K562 (cell line): Measurements from ENCODE around the gene TTC9C. TPM values are rescaled to one million over a fixed set of nuclear protein-coding genes. Genes with fewer than 3 reads are reported as not detected.
A peak's percentile ranks its signal among the peaks of the same experiment; 100 is the strongest.

ENCODE experiments used
- ADNP ChIP-seq: fragments of 200-800 bp; sonication (Bioruptor generic); IDR thresholded peaks from 2 replicates; pipeline ENCODE4 v1.6.1; 2016; ENCODE audit warnings: missing genetic modification characterization, missing compliant biosample characterization
- CREM ChIP-seq: IDR thresholded peaks from 2 replicates; pipeline ENCODE4 v1.6.1; 2014; ENCODE audit warnings: antibody characterized with exemption, low read depth
- DDX20 ChIP-seq: fragments of 450-650 bp; IDR thresholded peaks from 2 replicates; pipeline ENCODE4 v1.6.1; 2016; ENCODE audit warnings: missing genetic modification characterization, low read depth, mild to moderate bottlenecking, missing compliant biosample characterization, moderate library complexity
- DMBX1 ChIP-seq: fragments of 250-450 bp; sonication (Bioruptor Pico); IDR thresholded peaks from 2 replicates; pipeline ENCODE4 v1.8.0; 2022; ENCODE audit warnings: inconsistent platforms, mild to moderate bottlenecking, moderate library complexity, borderline replicate concordance
- ETV1 ChIP-seq: fragments of 450-650 bp; conservative IDR thresholded peaks from 2 replicates; pipeline ENCODE4 v1.6.1; 2016; ENCODE audit warnings: missing genetic modification characterization, control low read depth, low read depth, missing compliant biosample characterization
- FOSL1 ChIP-seq: fragments of 200-800 bp; sonication (Bioruptor generic); conservative IDR thresholded peaks from 2 replicates; pipeline ENCODE4 v1.6.1; 2016; ENCODE audit warnings: missing genetic modification characterization, missing compliant biosample characterization
- HNRNPH1 ChIP-seq: fragments of 200-400 bp; formaldehyde crosslinking; optimal IDR thresholded peaks from 2 replicates; pipeline ENCODE3; 2017; ENCODE audit warnings: low read depth, mild to moderate bottlenecking, low read length, moderate library complexity
- MTA3 ChIP-seq: fragments of 450-650 bp; formaldehyde crosslinking; IDR thresholded peaks from 2 replicates; pipeline ENCODE4 v1.6.1; 2017; ENCODE audit warnings: mild to moderate bottlenecking, borderline replicate concordance
- NCOA4 ChIP-seq: fragments of 450-650 bp; IDR thresholded peaks from 2 replicates; pipeline ENCODE4 v1.6.1; 2018; ENCODE audit warnings: mild to moderate bottlenecking; ENCODE audit not compliant: partially characterized antibody
- OTX1 ChIP-seq: fragments of 450-650 bp; formaldehyde crosslinking; IDR thresholded peaks from 2 replicates; pipeline ENCODE4 v1.4.0; 2022; ENCODE audit warnings: mild to moderate bottlenecking
- PHB2 ChIP-seq: fragments of 450-650 bp; IDR thresholded peaks from 2 replicates; pipeline ENCODE4 v1.6.1; 2017; ENCODE audit warnings: low read depth
- POLR2AphosphoS2 ChIP-seq: IDR thresholded peaks from 2 replicates; pipeline ENCODE4 v1.6.1; 2012; ENCODE audit warnings: low read length, improper control_type of control experiment
- POLR3A ChIP-seq: IDR thresholded peaks from 2 replicates; pipeline ENCODE4 v1.6.1; 2011; ENCODE audit warnings: borderline replicate concordance, mild to moderate bottlenecking, moderate library complexity; ENCODE audit not compliant: insufficient read length, insufficient read depth; ENCODE audit errors: extremely low read depth
- PPARD ChIP-seq: fragments of 250-450 bp; sonication (Bioruptor Pico); IDR thresholded peaks from 2 replicates; pipeline ENCODE4 v1.8.0; 2022; ENCODE audit warnings: inconsistent platforms, mild to moderate bottlenecking, moderate library complexity
- RBBP5 ChIP-seq: fragments of 200-600 bp; sonication (generic); IDR thresholded peaks from 2 replicates; pipeline ENCODE4 v1.6.1; 2012; ENCODE audit warnings: borderline replicate concordance, mild to moderate bottlenecking, low read length, control low read depth, inconsistent platforms; ENCODE audit not compliant: insufficient read depth, poor library complexity, severe bottlenecking
- SMARCE1 ChIP-seq: fragments of 450-650 bp; IDR thresholded peaks from 2 replicates; pipeline ENCODE4 v1.7.1; 2016; ENCODE audit warnings: mild to moderate bottlenecking
- TOE1 ChIP-seq, 2 experiments: fragments of 450-650 bp in 1 of 2; sonication (generic) in 1 of 2; formaldehyde crosslinking in 1 of 2; IDR thresholded peaks; 2 replicates each; pipeline versions ENCODE4 v1.7.1 to v1.8.0; 2016 to 2022; ENCODE audit warnings: borderline replicate concordance in 2 of 2, mild to moderate bottlenecking in 2 of 2, antibody characterized with exemption in 1 of 2, inconsistent platforms in 1 of 2, low read depth in 1 of 2, missing genetic modification reagents in 1 of 2, moderate library complexity in 1 of 2
- ZNF184 ChIP-seq: sonication (generic); formaldehyde crosslinking; IDR thresholded peaks from 2 replicates; pipeline ENCODE4 v1.5.0; 2020; ENCODE audit warnings: missing genetic modification reagents
- ZNF282 ChIP-seq: sonication (generic); formaldehyde crosslinking; IDR thresholded peaks from 2 replicates; pipeline ENCODE4 v1.8.1; 2023; ENCODE audit warnings: missing genetic modification reagents
- ZNF431 ChIP-seq: sonication (generic); formaldehyde crosslinking; IDR thresholded peaks from 2 replicates; pipeline ENCODE4 v1.8.0; 2022; ENCODE audit warnings: mild to moderate bottlenecking, missing genetic modification reagents
- ZNF830 ChIP-seq: fragments of 250-450 bp; sonication (Bioruptor Pico); IDR thresholded peaks from 2 replicates; pipeline ENCODE4 v1.5.0; 2021; ENCODE audit warnings: mild to moderate bottlenecking
- polyA plus RNA-seq, 8 experiments: library from polyadenylated mRNA; depleted of rRNA in 4 of 8; stranded (reverse) in 5 of 8; unstranded in 3 of 8; fragments of >200 nt; fragmentation: Nextera tagmentation in 2 of 8; fragmentation: Illumina TruSeq in 1 of 8; extraction: Ambion mirVana in 2 of 8; extraction: Trizol in 1 of 8; gene quantifications; 2 replicates each; pipeline versions ENCODE4 v1.2.1 to v1.2.3, GENCODE V29; 2011 to 2014; ENCODE audit warnings: inconsistent platforms in 1 of 8, missing spikeins in 1 of 8
- total RNA-seq, 7 experiments: library from RNA; depleted of rRNA in 6 of 7; stranded (reverse); fragments of >200 nt in 6 of 7; fragmentation: Illumina TruSeq in 2 of 7; extraction: Trizol in 2 of 7; gene quantifications; 2 replicates each; pipeline versions ENCODE4 v1.2.1 to v1.2.3, GENCODE V29; 2011 to 2021; ENCODE audit warnings: low replicate concordance in 1 of 7
- TF ChIP-seq, protein P1 (sequence below): fragments of 250-450 bp; sonication (Bioruptor Pico); IDR thresholded peaks from 2 replicates; pipeline ENCODE4 v1.8.0; 2021; ENCODE audit warnings: moderate library complexity, mild to moderate bottlenecking, inconsistent platforms
- TF ChIP-seq, protein P2 (sequence below), 2 experiments: fragments of 450-650 bp; IDR thresholded peaks; 2 replicates each; pipeline ENCODE4 v1.6.1; 2018; ENCODE audit warnings: mild to moderate bottlenecking in 2 of 2, low read depth in 1 of 2; ENCODE audit not compliant: partially characterized antibody in 2 of 2

Gene TTC9C
- total and polyA plus RNA-seq, 9 of the 15 experiments (the other 6 are each of a cell fraction or from before 2014, with no cell fraction given): 32.8 to 59.0 (median 37.1) TPM

DNA sequence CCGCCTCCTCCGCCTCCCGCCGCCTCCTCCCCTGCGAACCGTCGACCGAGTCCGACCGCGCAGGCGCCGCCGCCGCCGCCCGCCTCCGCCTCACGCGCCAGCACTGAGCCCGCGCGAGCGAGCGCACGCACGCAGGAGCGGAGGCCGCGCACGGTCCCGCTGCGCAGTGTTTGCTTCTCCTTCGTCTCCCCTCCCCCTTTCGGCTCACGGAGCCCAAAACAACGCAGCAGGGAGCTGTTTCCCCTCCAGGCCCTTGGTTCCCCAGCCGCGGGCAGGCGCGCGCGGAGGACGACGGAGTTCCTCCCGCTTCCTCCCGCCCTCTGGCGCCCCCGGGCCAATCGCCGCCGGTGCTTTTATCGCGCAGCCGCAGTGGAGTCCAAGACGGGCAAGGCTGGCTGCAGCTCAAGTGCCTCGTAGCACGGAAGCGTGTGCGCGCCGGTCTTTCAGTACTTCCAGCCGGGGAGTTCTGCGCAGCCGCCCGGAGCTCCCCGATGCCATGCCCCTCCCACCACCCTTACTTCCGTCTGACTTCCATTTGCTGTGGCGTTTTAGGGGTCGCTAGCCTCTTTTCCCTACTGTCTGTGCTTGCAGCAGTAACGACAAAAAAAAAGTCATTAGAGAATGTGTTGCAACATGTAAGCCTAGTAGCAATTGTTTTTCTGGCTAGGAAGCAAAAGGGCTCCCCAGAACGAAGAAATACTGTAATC lies 968 bp upstream of the TTC9C start, which contains the start of gene HNRNPUL2 (continued):
- TF ChIP-seq, protein P1, sequence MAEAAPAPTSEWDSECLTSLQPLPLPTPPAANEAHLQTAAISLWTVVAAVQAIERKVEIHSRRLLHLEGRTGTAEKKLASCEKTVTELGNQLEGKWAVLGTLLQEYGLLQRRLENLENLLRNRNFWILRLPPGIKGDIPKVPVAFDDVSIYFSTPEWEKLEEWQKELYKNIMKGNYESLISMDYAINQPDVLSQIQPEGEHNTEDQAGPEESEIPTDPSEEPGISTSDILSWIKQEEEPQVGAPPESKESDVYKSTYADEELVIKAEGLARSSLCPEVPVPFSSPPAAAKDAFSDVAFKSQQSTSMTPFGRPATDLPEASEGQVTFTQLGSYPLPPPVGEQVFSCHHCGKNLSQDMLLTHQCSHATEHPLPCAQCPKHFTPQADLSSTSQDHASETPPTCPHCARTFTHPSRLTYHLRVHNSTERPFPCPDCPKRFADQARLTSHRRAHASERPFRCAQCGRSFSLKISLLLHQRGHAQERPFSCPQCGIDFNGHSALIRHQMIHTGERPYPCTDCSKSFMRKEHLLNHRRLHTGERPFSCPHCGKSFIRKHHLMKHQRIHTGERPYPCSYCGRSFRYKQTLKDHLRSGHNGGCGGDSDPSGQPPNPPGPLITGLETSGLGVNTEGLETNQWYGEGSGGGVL (CRISPR knock-in tag): no peak
- peak; percentile 85; the same call in 1 of the 2 replicates for TF ChIP-seq POLR2AphosphoS2
- no peak for TF ChIP-seq ZNF830 (CRISPR knock-in tag)
- no peak for TF ChIP-seq HNRNPH1
- TF ChIP-seq SMARCE1: no peak
- no peak; the same call in 1 of the 2 replicates for TF ChIP-seq ZNF282 (CRISPR knock-in tag)
- peak; percentile 49; the same call in 1 of the 2 replicates for TF ChIP-seq DMBX1
- TF ChIP-seq OTX1 (CRISPR knock-in tag): peak; percentile 71; the same call in 1 of the 2 replicates
- no peak for TF ChIP-seq PHB2
- peak; percentile 88; the same call in 1 of the 2 replicates for TF ChIP-seq MTA3
- peak; percentile 80 for TF ChIP-seq RBBP5
- TF ChIP-seq POLR3A: no peak
- TF ChIP-seq DDX20: no peak
- TF ChIP-seq CREM: peak; percentile 52; the same call in 1 of the 2 replicates
- no peak for TF ChIP-seq PPARD (CRISPR knock-in tag)
- peak; percentile 56 for TF ChIP-seq ETV1 (tag)
- TF ChIP-seq, protein P2, sequence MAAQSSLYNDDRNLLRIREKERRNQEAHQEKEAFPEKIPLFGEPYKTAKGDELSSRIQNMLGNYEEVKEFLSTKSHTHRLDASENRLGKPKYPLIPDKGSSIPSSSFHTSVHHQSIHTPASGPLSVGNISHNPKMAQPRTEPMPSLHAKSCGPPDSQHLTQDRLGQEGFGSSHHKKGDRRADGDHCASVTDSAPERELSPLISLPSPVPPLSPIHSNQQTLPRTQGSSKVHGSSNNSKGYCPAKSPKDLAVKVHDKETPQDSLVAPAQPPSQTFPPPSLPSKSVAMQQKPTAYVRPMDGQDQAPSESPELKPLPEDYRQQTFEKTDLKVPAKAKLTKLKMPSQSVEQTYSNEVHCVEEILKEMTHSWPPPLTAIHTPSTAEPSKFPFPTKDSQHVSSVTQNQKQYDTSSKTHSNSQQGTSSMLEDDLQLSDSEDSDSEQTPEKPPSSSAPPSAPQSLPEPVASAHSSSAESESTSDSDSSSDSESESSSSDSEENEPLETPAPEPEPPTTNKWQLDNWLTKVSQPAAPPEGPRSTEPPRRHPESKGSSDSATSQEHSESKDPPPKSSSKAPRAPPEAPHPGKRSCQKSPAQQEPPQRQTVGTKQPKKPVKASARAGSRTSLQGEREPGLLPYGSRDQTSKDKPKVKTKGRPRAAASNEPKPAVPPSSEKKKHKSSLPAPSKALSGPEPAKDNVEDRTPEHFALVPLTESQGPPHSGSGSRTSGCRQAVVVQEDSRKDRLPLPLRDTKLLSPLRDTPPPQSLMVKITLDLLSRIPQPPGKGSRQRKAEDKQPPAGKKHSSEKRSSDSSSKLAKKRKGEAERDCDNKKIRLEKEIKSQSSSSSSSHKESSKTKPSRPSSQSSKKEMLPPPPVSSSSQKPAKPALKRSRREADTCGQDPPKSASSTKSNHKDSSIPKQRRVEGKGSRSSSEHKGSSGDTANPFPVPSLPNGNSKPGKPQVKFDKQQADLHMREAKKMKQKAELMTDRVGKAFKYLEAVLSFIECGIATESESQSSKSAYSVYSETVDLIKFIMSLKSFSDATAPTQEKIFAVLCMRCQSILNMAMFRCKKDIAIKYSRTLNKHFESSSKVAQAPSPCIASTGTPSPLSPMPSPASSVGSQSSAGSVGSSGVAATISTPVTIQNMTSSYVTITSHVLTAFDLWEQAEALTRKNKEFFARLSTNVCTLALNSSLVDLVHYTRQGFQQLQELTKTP (IDR thresholded peaks at IDR 0.05; ENCODE audit: low read depth in 1 of 2, partially characterized antibody in 2 of 2): no peak
- TF ChIP-seq ZNF431 (CRISPR knock-in tag): peak; percentile 82
- no peak for TF ChIP-seq ZNF184 (CRISPR knock-in tag)
- no peak for TF ChIP-seq TOE1 (IDR thresholded peaks at IDR 0.05; ENCODE audit: borderline replicate concordance)
- no peak for TF ChIP-seq TOE1 (CRISPR knock-in tag; IDR thresholded peaks at IDR 0.05; ENCODE audit: borderline replicate concordance, low read depth)
- TF ChIP-seq FOSL1: no peak; the same call in 1 of the 2 replicates
- no peak for TF ChIP-seq NCOA4
- TF ChIP-seq ADNP (tag): no peak
